Loucy (cell line): ENCODE data around the gene ZFP36L2.

Source experiments
- EZH2phosphoT487 ChIP-seq: fragments of 200-600 bp; IDR thresholded peaks from 2 replicates; pipeline ENCODE4 v1.6.1; 2018; ENCODE audit warnings: antibody characterized with exemption, mild to moderate bottlenecking, moderate library complexity, borderline replicate concordance
- TF ChIP-seq, protein P1 (sequence below): fragments of 200-600 bp; sonication (generic); conservative IDR thresholded peaks from 2 replicates; pipeline ENCODE4 v1.5.1; 2014; ENCODE audit warnings: mild to moderate bottlenecking, antibody characterized with exemption, low read length

DNA sequence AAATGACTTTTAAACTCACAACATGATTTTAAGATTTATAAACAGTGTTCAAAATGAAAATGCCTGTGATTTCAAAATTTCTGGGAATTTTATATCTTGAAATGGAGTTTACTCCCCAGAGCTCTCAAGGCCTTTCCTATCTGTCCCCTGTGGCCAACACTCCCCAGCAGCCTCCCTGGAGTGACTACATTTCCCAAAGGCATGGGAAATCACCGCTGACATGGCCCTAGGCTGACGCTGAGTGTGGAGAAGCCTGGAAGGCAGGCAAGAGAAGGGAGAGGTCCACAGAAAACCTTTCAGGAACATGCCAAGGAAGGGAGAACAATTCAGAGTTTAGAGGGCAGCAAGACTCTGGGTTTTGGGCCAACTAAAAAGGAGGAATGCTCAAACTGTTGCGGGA is 20.2 kb upstream of the ZFP36L2 start:
- TF ChIP-seq, protein P1, sequence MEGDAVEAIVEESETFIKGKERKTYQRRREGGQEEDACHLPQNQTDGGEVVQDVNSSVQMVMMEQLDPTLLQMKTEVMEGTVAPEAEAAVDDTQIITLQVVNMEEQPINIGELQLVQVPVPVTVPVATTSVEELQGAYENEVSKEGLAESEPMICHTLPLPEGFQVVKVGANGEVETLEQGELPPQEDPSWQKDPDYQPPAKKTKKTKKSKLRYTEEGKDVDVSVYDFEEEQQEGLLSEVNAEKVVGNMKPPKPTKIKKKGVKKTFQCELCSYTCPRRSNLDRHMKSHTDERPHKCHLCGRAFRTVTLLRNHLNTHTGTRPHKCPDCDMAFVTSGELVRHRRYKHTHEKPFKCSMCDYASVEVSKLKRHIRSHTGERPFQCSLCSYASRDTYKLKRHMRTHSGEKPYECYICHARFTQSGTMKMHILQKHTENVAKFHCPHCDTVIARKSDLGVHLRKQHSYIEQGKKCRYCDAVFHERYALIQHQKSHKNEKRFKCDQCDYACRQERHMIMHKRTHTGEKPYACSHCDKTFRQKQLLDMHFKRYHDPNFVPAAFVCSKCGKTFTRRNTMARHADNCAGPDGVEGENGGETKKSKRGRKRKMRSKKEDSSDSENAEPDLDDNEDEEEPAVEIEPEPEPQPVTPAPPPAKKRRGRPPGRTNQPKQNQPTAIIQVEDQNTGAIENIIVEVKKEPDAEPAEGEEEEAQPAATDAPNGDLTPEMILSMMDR = no peak
- no peak for TF ChIP-seq EZH2phosphoT487
